Stimulated activated CD4-positive, alpha-beta T cell treated with anti-CD3 and anti-CD28 coated beads, TNF-alpha, amount 100 ng/mL, for 4 hours (primary cell): ENCODE measurements around the gene AQP5.

ENCODE experiments used
- DNase-seq, 3 experiments: peaks; one replicate each; pipeline ENCODE4 v3.0.0-alpha.2; 2020; ENCODE audit warnings: low read depth in 3 of 3

The AQP5 gene

GRCh38 chr12:49950273-49951251 is 11.1 kb upstream of the AQP5 start, which contains the start of gene AQP2:
Gene AQP2 (plus strand): TSS chr12:49950737. CDS start chr12:49950831, 94 bp downstream.
- no peak for DNase-seq

GRCh38 chr12:49951411-49952240 is 10.0 kb upstream of the AQP5 start:
- DNase-seq = no peak

- DNase-seq = no peak
These were observed 9.1 kb upstream of the AQP5 start for GRCh38 chr12:49952391-49953055.

- DNase-seq = no peak
These were observed 8.5 kb upstream of the AQP5 start for GRCh38 chr12:49953151-49953550.

- DNase-seq = no peak
These were observed 7.5 kb upstream of the AQP5 start for GRCh38 chr12:49953961-49954846.

- no peak for DNase-seq
These were observed 6.5 kb upstream of the AQP5 start for GRCh38 chr12:49954863-49955830.

- no peak for DNase-seq
These were observed 5.6 kb upstream of the AQP5 start for GRCh38 chr12:49955899-49956662.

- DNase-seq = no peak
These were observed 4.8 kb upstream of the AQP5 start for GRCh38 chr12:49956663-49957569.

- DNase-seq = no peak
These were observed 4.1 kb upstream of the AQP5 start for GRCh38 chr12:49957570-49957967.

GRCh38 chr12:49959685-49960473 is 1.8 kb upstream of the AQP5 start:
- DNase-seq = no peak

GRCh38 chr12:49960474-49961110 is 1.1 kb upstream of the AQP5 start:
- DNase-seq = no peak

- DNase-seq = no peak
These were observed 507 bp downstream of the AQP5 start for GRCh38 chr12:49961993-49962764.

- DNase-seq = no peak
These were observed 1.4 kb downstream of the AQP5 start for GRCh38 chr12:49962861-49963765.

- DNase-seq = no peak
These were observed 2.5 kb downstream of the AQP5 start for GRCh38 chr12:49963976-49964815.
